Upper lobe of left lung (tissue), 6 donors: ENCODE results near the gene SNTB2. TPM values are rescaled to one million over a fixed set of nuclear protein-coding genes. Genes with fewer than 3 reads are reported as not detected.

Source experiments
- ATAC-seq, 2 donors: fragments of 200-7000 bp; cut with Tn5 transposase; one replicate each; pipeline ENCODE4 v1.9.1; 2022; ENCODE audit warnings: mild to moderate bottlenecking in 2 of 2, moderate library complexity in 2 of 2; ENCODE audit not compliant: low FRiP score in 2 of 2
- DNase-seq, 2 donors: peaks; one replicate each; pipeline ENCODE4 v3.0.0-alpha.2; 2019 to 2020
- H3K27ac ChIP-seq, 4 donors: fragments of 200-600 bp; sonication (generic); one replicate each; pipeline ENCODE4 v1.5.1; 2016 to 2019
- H3K27me3 ChIP-seq, 4 donors: fragments of 200-600 bp; sonication (generic); one replicate each; pipeline ENCODE4 v1.5.1; 2017 to 2019
- H3K36me3 ChIP-seq, 4 donors: fragments of 200-600 bp; sonication (generic); one replicate each; pipeline ENCODE4 v1.5.1; 2016 to 2019
- H3K4me1 ChIP-seq, 4 donors: fragments of 200-600 bp; sonication (generic); one replicate each; pipeline ENCODE4 v1.5.1; 2018 to 2019
- H3K4me3 ChIP-seq, 4 donors: fragments of 200-600 bp; sonication (generic); one replicate each; pipeline ENCODE4 v1.5.1; 2017 to 2019; ENCODE audit warnings: mild to moderate bottlenecking in 2 of 4, moderate library complexity in 1 of 4
- H3K9me3 ChIP-seq, 4 donors: fragments of 200-600 bp; sonication (generic); one replicate each; pipeline ENCODE4 v1.5.1; 2018 to 2019
- CTCF ChIP-seq, 6 experiments: fragments of 450-650 bp in 4 of 6; fragments of 200-600 bp in 2 of 6; sonication (generic) in 2 of 6; IDR thresholded peaks; one replicate each; pipeline ENCODE4 v1.5.1; 2016 to 2019; ENCODE audit warnings: antibody characterized with exemption in 6 of 6
- EP300 ChIP-seq, 4 donors: sonication (generic); formaldehyde crosslinking; IDR thresholded peaks; one replicate each; pipeline ENCODE4 v1.5.1; 2017; ENCODE audit warnings: antibody characterized with exemption in 4 of 4, control low read depth in 2 of 4
- POLR2A ChIP-seq, 4 donors: fragments of 450-650 bp; IDR thresholded peaks; one replicate each; pipeline ENCODE4 v1.5.1; 2016 to 2017; ENCODE audit warnings: antibody characterized with exemption in 4 of 4, mild to moderate bottlenecking in 2 of 4
- POLR2AphosphoS5 ChIP-seq, 2 donors: sonication (generic); formaldehyde crosslinking; IDR thresholded peaks; one replicate each; pipeline ENCODE4 v1.5.1; 2017; ENCODE audit warnings: antibody characterized with exemption in 2 of 2
- WGBS, 2 donors: methylation state at CpG; one replicate each; pipeline ENCODE4 v1.1.5; 2017 to 2018; 5-methylcytosine and 5-hydroxymethylcytosine counted together
- total RNA-seq, 6 donors: library from RNA; depleted of rRNA in 4 of 6; stranded (reverse); fragments of >200 nt in 4 of 6; gene quantifications; one replicate each; pipeline versions ENCODE4 v1.1.0 to v1.2.1, GENCODE V29; 2016 to 2021
- donor health status: DM: no; HTN: no; CAD: no; lungs with moderate emphysema.
- donor health status: DM: no; HTN: yes; CAD: no; lungs with severe emphysema.

Gene SNTB2
- total RNA-seq, 6 donors from 2014 or later = 24.1 to 41.2 (median 30.5) TPM

GRCh38 chr16:69160192-69160591 lies 26.8 kb upstream of the SNTB2 start:
- no peak overlapping the region for H3K4me3 ChIP-seq
- TF ChIP-seq EP300 (IDR thresholded peaks at IDR 0.05) (no peak), POLR2A (IDR thresholded peaks at IDR 0.05) (no peak), CTCF (IDR thresholded peaks at IDR 0.05) (no peak), POLR2AphosphoS5 (IDR thresholded peaks at IDR 0.05) (no peak)
- no peak overlapping the region for H3K27ac ChIP-seq
- H3K4me1 ChIP-seq = no peaks in the 10 kb centered on the region
- WGBS, 2 donors = 94 to 100% methylated on average over 1 of the region's 1 CpG
- no peaks in the 10 kb centered on the region for H3K9me3 ChIP-seq
- no peak for ATAC-seq
- peaks cover 8 to 99% (median 52%) of the 10 kb centered on the region in 4 donors for H3K36me3 ChIP-seq
- no peak for DNase-seq
- H3K27me3 ChIP-seq = no peaks in the 10 kb centered on the region

- peaks cover 3 to 84% (median 24%) of the 10 kb centered on the region in 4 donors for H3K36me3 ChIP-seq
Observed at GRCh38 chr16:69165584-69165983, 21.4 kb upstream of the SNTB2 start.

GRCh38 chr16:69166221-69166833 lies 20.6 kb upstream of the SNTB2 start:
- ATAC-seq (no peak), DNase-seq (no peak)
- Histone ChIP-seq H3K36me3 (peaks cover 3 to 76% (median 18%) of the 10 kb centered on the region in 4 donors), H3K27me3 (no peaks in the 10 kb centered on the region), H3K27ac (no peak overlapping the region), H3K9me3 (no peaks in the 10 kb centered on the region), H3K4me1 (peaks cover 8 to 18% (median 15%) of the 10 kb centered on the region in 4 donors), H3K4me3 (no peak overlapping the region)
- TF ChIP-seq POLR2A (IDR thresholded peaks at IDR 0.05) = no peak
- no peak for TF ChIP-seq CTCF (IDR thresholded peaks at IDR 0.05)
- TF ChIP-seq EP300 (IDR thresholded peaks at IDR 0.05) = no peak
- TF ChIP-seq POLR2AphosphoS5 (IDR thresholded peaks at IDR 0.05) = no peak
- 59 to 67% methylated on average over 8 of the region's 8 CpGs for WGBS, 2 donors

More at GRCh38 chr16:69165584-69165983, 21.4 kb upstream of the SNTB2 start:
- Histone ChIP-seq H3K4me1 (peaks cover 8 to 11% (median 9%) of the 10 kb centered on the region in 4 donors), H3K27ac (no peak overlapping the region), H3K27me3 (no peaks in the 10 kb centered on the region), H3K4me3 (no peak overlapping the region), H3K9me3 (no peaks in the 10 kb centered on the region)
- TF ChIP-seq POLR2AphosphoS5 (IDR thresholded peaks at IDR 0.05) (no peak), EP300 (IDR thresholded peaks at IDR 0.05) (no peak), CTCF (IDR thresholded peaks at IDR 0.05) (no peak), POLR2A (IDR thresholded peaks at IDR 0.05) (no peak)
- ATAC-seq (no peak), DNase-seq (no peak)
- WGBS, 2 donors = 96 to 97% methylated on average over 6 of the region's 6 CpGs

GRCh38 chr16:69166946-69167930 lies 19.7 kb upstream of the SNTB2 start:
- WGBS, 2 donors = 93% methylated on average over 7 of the region's 7 CpGs
- no peaks in the 10 kb centered on the region for H3K27me3 ChIP-seq
- peaks cover 8 to 26% (median 22%) of the 10 kb centered on the region in 4 donors for H3K4me1 ChIP-seq
- H3K27ac ChIP-seq = no peak overlapping the region
- H3K9me3 ChIP-seq = no peaks in the 10 kb centered on the region
- DNase-seq (no peak), ATAC-seq (no peak)
- no peak overlapping the region for H3K4me3 ChIP-seq
- TF ChIP-seq EP300 (IDR thresholded peaks at IDR 0.05) = no peak
- TF ChIP-seq CTCF (IDR thresholded peaks at IDR 0.05) = no peak
- H3K36me3 ChIP-seq = peaks cover 3 to 68% (median 10%) of the 10 kb centered on the region in 4 donors
